ENCODE measurements around the gene FADS6.
A peak's percentile ranks its signal among the peaks of the same experiment; 100 is the strongest.

- TF ChIP-seq CTCF (IDR thresholded peaks at IDR 0.05) (peak in 1 of 3 donors; percentile 33), POLR2A (IDR thresholded peaks at IDR 0.05) (no peak)
Observed at GRCh38 chr17:74862108-74862901, 31.1 kb downstream of the FADS6 start.
